Endothelial cell of umbilical vein (primary cell): ENCODE results near the gene GREB1. TPM values are rescaled to one million over a fixed set of nuclear protein-coding genes. Genes with fewer than 3 reads are reported as not detected.

Source experiments
- BruUV-seq: library from RNA; stranded (reverse); fragments of 400-500 nt; replicated peaks from 2 replicates; lab custom pipeline; 2021; lab: Mats Ljungman, UMichigan
- CTCF ChIA-PET: fragments of 300-600, 350-600 bp; sonication (Branson Sonifier 250); formaldehyde crosslinking; loops from one replicate; lab custom pipeline; 2021; ENCODE audit warnings: antibody characterized with exemption, inconsistent platforms; lab: Charles Lee
- POLR2A ChIA-PET: fragments of 300-600, 350-600 bp; sonication (Branson Sonifier 250); formaldehyde crosslinking; loops from one replicate; lab custom pipeline; 2021; ENCODE audit warnings: antibody characterized with exemption, inconsistent platforms; lab: Charles Lee
- DNase-seq: peaks from one replicate; pipeline ENCODE4 v3.0.0-alpha.2; 2011; ENCODE audit warnings: low read depth, low spot score
- FAIRE-seq: peaks from 2 replicates; lab custom pipeline; 2011; peaks lifted over from hg19 to GRCh38; lab: Jason Lieb, UNC
- H2AFZ ChIP-seq: 2 replicates; pipeline ENCODE4 v1.6.0; 2012; ENCODE audit warnings: low read depth, low read length, control low read depth, inconsistent platforms
- H3K27ac ChIP-seq: 2 replicates; pipeline ENCODE4 v1.5.1; 2011; ENCODE audit warnings: low read depth, mild to moderate bottlenecking, control low read depth, low read length, moderate library complexity; ENCODE audit not compliant: insufficient read depth
- H3K27me3 ChIP-seq, 2 experiments: 2 replicates each; pipeline versions ENCODE4 v1.6.0 to v1.6.1; 2011; ENCODE audit warnings: low read length in 2 of 2, mixed read lengths in 1 of 2; ENCODE audit not compliant: control insufficient read depth in 2 of 2, insufficient read depth in 2 of 2
- H3K36me3 ChIP-seq, 2 experiments: 2 replicates in 1 of 2; 3 replicates in 1 of 2; pipeline ENCODE4 v1.5.1; 2011; ENCODE audit warnings: low read length in 2 of 2, mild to moderate bottlenecking in 1 of 2, moderate library complexity in 1 of 2; ENCODE audit not compliant: control insufficient read depth in 2 of 2, insufficient read depth in 2 of 2; ENCODE audit errors: extremely low read depth in 1 of 2
- H3K4me1 ChIP-seq: 3 replicates; pipeline ENCODE4 v1.5.1; 2011; ENCODE audit warnings: mild to moderate bottlenecking, low read length; ENCODE audit not compliant: control insufficient read depth, insufficient read depth; ENCODE audit errors: extremely low read depth
- H3K4me2 ChIP-seq: 2 replicates; pipeline ENCODE4 v1.6.1; 2011; ENCODE audit warnings: low read length, control low read depth, mixed read lengths; ENCODE audit not compliant: insufficient read depth
- H3K4me3 ChIP-seq, 3 experiments: fragments of 200-600 bp in 1 of 3; sonication (generic), shearing (Covaris generic) in 1 of 3; replicated peaks in 1 of 3; 2 replicates each; pipeline ENCODE4 v1.5.1; 2011 to 2016; ENCODE audit warnings: control low read depth in 3 of 3, low read length in 3 of 3, mild to moderate bottlenecking in 2 of 3, inconsistent platforms in 1 of 3, low read depth in 1 of 3, moderate library complexity in 1 of 3; ENCODE audit not compliant: insufficient read depth in 1 of 3
- H3K79me2 ChIP-seq: 2 replicates; pipeline ENCODE4 v1.6.0; 2012; ENCODE audit warnings: low read length, inconsistent platforms; ENCODE audit not compliant: control insufficient read depth, insufficient read depth
- H3K9ac ChIP-seq: replicated peaks from 2 replicates; pipeline ENCODE3; 2011; ENCODE audit warnings: low read length, control low read depth; ENCODE audit not compliant: insufficient read depth; ENCODE audit errors: extremely low read depth
- H3K9me1 ChIP-seq: replicated peaks from 3 replicates; pipeline ENCODE4 v1.6.0; 2011; ENCODE audit warnings: mild to moderate bottlenecking, low read length; ENCODE audit not compliant: control insufficient read depth, insufficient read depth; ENCODE audit errors: extremely low read depth
- H3K9me3 ChIP-seq: replicated peaks from 2 replicates; pipeline ENCODE4 v1.5.1; 2012; ENCODE audit warnings: low read length, inconsistent platforms; ENCODE audit not compliant: control insufficient read depth, insufficient read depth
- H4K20me1 ChIP-seq: replicated peaks from 2 replicates; pipeline ENCODE3; 2011; ENCODE audit warnings: mild to moderate bottlenecking, low read length; ENCODE audit not compliant: control insufficient read depth, insufficient read depth; ENCODE audit errors: extremely low read depth
- CTCF ChIP-seq, 2 donors: IDR thresholded peaks; 1 replicate in 1 of 2; 2 replicates in 1 of 2; pipeline ENCODE4 v1.5.1; 2011; ENCODE audit warnings: low read length in 2 of 2, mild to moderate bottlenecking in 2 of 2, moderate library complexity in 2 of 2, control low read depth in 1 of 2, inconsistent platforms in 1 of 2, low read depth in 1 of 2; ENCODE audit not compliant: insufficient read depth in 1 of 2; ENCODE audit errors: extremely low read depth in 1 of 2
- EZH2 ChIP-seq: IDR thresholded peaks from 2 replicates; pipeline ENCODE4 v1.6.1; 2012; ENCODE audit warnings: borderline replicate concordance, low read depth, mild to moderate bottlenecking, moderate library complexity, low read length, inconsistent platforms; ENCODE audit not compliant: severe bottlenecking
- FOS ChIP-seq: IDR thresholded peaks from 2 replicates; pipeline ENCODE4 v1.6.1; 2011; ENCODE audit warnings: mild to moderate bottlenecking, low read length, moderate library complexity, borderline replicate concordance; ENCODE audit not compliant: insufficient read depth
- GATA2 ChIP-seq: IDR thresholded peaks from 2 replicates; pipeline ENCODE4 v1.7.0; 2011; ENCODE audit warnings: low read depth, mild to moderate bottlenecking, moderate library complexity, mixed read lengths, low read length; ENCODE audit not compliant: insufficient read length, insufficient read depth
- JUN ChIP-seq: IDR thresholded peaks from 2 replicates; pipeline ENCODE4 v1.6.1; 2011; ENCODE audit warnings: borderline replicate concordance, low read depth; ENCODE audit not compliant: insufficient read length, insufficient read depth
- MAX ChIP-seq: IDR thresholded peaks from 2 replicates; pipeline ENCODE4 v1.6.1; 2011; ENCODE audit not compliant: insufficient read depth, insufficient read length
- MYC ChIP-seq: IDR thresholded peaks from one replicate; pipeline ENCODE4 v1.6.1; 2011; ENCODE audit warnings: mild to moderate bottlenecking, low read depth, low read length
- POLR2A ChIP-seq: IDR thresholded peaks from 2 replicates; pipeline ENCODE4 v1.6.1; 2012; ENCODE audit warnings: low read depth, mild to moderate bottlenecking, control low read depth, low read length
- POLR2AphosphoS5 ChIP-seq: IDR thresholded peaks from 2 replicates; pipeline ENCODE4 v1.6.1; 2012; ENCODE audit warnings: low read depth, mild to moderate bottlenecking, control low read depth, low read length, moderate library complexity; ENCODE audit not compliant: insufficient read depth
- dilution Hi-C: fragments of 300-500 bp; cut with MboI; formaldehyde crosslinking; loops from one replicate; pipeline ENCODE4 v1.15.0; 2019; ENCODE audit warnings: low sequenced_read_pairs; ENCODE audit not compliant: extremely low pct_ligation_motif_present
- intact Hi-C: fragments of 100-400 bp; cut with micrococcal nuclease; formaldehyde crosslinking; loops from one replicate; pipeline ENCODE4 v1.10.0; 2022
- polyA plus RNA-seq, 4 experiments: library from polyadenylated mRNA; depleted of rRNA in 3 of 4; stranded (reverse) in 3 of 4; unstranded in 1 of 4; fragments of >200 nt; gene quantifications; 2 replicates each; pipeline versions ENCODE4 v1.2.1 to v1.2.3, GENCODE V29; 2011 to 2012; ENCODE audit warnings: missing spikeins in 1 of 4
- total RNA-seq: library from RNA; stranded (reverse); gene quantifications from 2 replicates; pipeline ENCODE4 v1.2.3, GENCODE V29; 2021

Gene GREB1
- total and polyA plus RNA-seq, 2 donors (not counting 3 experiments of a cell fraction or from before 2014, with no cell fraction given), result 0.17 to 0.58 TPM

- no peak for FAIRE-seq
- Histone ChIP-seq H3K9ac (no peak overlapping the region), H3K36me3 (no peaks in the 10 kb centered on the region), H3K79me2 (no peaks in the 10 kb centered on the region), H3K4me1 (no peaks in the 10 kb centered on the region), H3K4me3 (no peak overlapping the region), H3K9me1 (no peaks in the 10 kb centered on the region), H3K27me3 (no peaks in the 10 kb centered on the region), H3K9me3 (no peaks in the 10 kb centered on the region), H2AFZ (no peak overlapping the region), H3K4me2 (no peak overlapping the region), H3K27ac (no peak overlapping the region), H4K20me1 (no peaks in the 10 kb centered on the region)
- DNase-seq, result no peak
- ChIA-PET CTCF (no interaction called here), POLR2A (no interaction called here)
- intact Hi-C loops, result no loop called here
- TF ChIP-seq EZH2, result no peak
- no peak for TF ChIP-seq MAX
- no peak for TF ChIP-seq GATA2
- no peak for TF ChIP-seq JUN
- no peak for TF ChIP-seq FOS
- no peak for TF ChIP-seq MYC
- TF ChIP-seq CTCF (IDR thresholded peaks at IDR 0.05; ENCODE audit: extremely low read depth in 1 of 2, insufficient read depth in 1 of 2, low read depth in 1 of 2, low read length in 2 of 2), result no peak
- no peak for TF ChIP-seq POLR2A
- TF ChIP-seq POLR2AphosphoS5, result no peak
- BruUV-seq, result no TSS peak
- dilution Hi-C loops, result no loop called here
These were observed 40.6 kb upstream of the GREB1 start for GRCh38 chr2:11493282-11493681.
